Caco-2 (cell line): ENCODE data around the gene AKR7A2. TPM values are rescaled to one million over a fixed set of nuclear protein-coding genes. Genes with fewer than 3 reads are reported as not detected.
"Not testable (repeated sequence)": the region's sequence is repeated elsewhere in the genome, so short reads cannot be mapped to it uniquely, and the experiment has no call there.

Experiments
- BruUV-seq: library from RNA; stranded (reverse); fragments of 400-500 nt; replicated peaks from 2 replicates; lab custom pipeline; 2021; lab: Mats Ljungman, UMichigan
- CTCF ChIA-PET: fragments of 300-600 bp; sonication (Branson Sonifier 250); formaldehyde crosslinking; loops from one replicate; lab custom pipeline; 2022; ENCODE audit warnings: antibody characterized with exemption; lab: Charles Lee
- POLR2A ChIA-PET: fragments of 300-600 bp; sonication (Branson Sonifier 250); formaldehyde crosslinking; loops from one replicate; lab custom pipeline; 2022; ENCODE audit warnings: antibody characterized with exemption; lab: Charles Lee
- DNase-seq, 2 experiments: peaks; one replicate each; pipeline versions ENCODE4 v3.0.0 to v3.0.0-alpha.2; 2020 to 2022
- H3K27me3 ChIP-seq: replicated peaks from 2 replicates; pipeline ENCODE4 v1.6.0; 2011; ENCODE audit warnings: low read length; ENCODE audit not compliant: control insufficient read depth, insufficient read depth
- H3K36me3 ChIP-seq: 2 replicates; pipeline ENCODE4 v1.5.1; 2011; ENCODE audit warnings: low read length; ENCODE audit not compliant: control insufficient read depth, insufficient read depth
- H3K4me1 ChIP-seq: fragments of 250-450 bp; sonication (Bioruptor Pico); 2 replicates; pipeline ENCODE4 v1.5.1; 2020; ENCODE audit warnings: mild to moderate bottlenecking
- H3K4me3 ChIP-seq: 2 replicates; pipeline ENCODE4 v1.5.1; 2011; ENCODE audit warnings: low read depth, mild to moderate bottlenecking, control low read depth, low read length
- H3K9me3 ChIP-seq: fragments of 250-450 bp; sonication (Bioruptor Pico); 2 replicates; pipeline ENCODE4 v1.5.1; 2020; ENCODE audit warnings: mild to moderate bottlenecking, moderate library complexity
- H3K27ac Mint-ChIP-seq: one replicate; pipeline ENCODE4 v1.8.0; 2022; ENCODE audit warnings: mixed read lengths; ENCODE audit not compliant: unreplicated experiment
- H3K27me3 Mint-ChIP-seq: one replicate; pipeline ENCODE4 v1.8.0; 2022; ENCODE audit warnings: mixed read lengths; ENCODE audit not compliant: insufficient read depth, unreplicated experiment
- H3K36me3 Mint-ChIP-seq: one replicate; pipeline ENCODE4 v1.8.0; 2022; ENCODE audit warnings: mild to moderate bottlenecking, mixed read lengths; ENCODE audit not compliant: insufficient read depth, unreplicated experiment
- H3K4me1 Mint-ChIP-seq: one replicate; pipeline ENCODE4 v1.8.0; 2022; ENCODE audit warnings: low read depth, mixed read lengths; ENCODE audit not compliant: unreplicated experiment
- H3K4me3 Mint-ChIP-seq: one replicate; pipeline ENCODE4 v1.8.0; 2022; ENCODE audit warnings: mild to moderate bottlenecking, moderate library complexity, mixed read lengths; ENCODE audit not compliant: unreplicated experiment
- H3K9me3 Mint-ChIP-seq: one replicate; pipeline ENCODE4 v1.8.0; 2022; ENCODE audit warnings: mixed read lengths; ENCODE audit not compliant: unreplicated experiment
- intact Hi-C: fragments of 100-400 bp; cut with micrococcal nuclease; formaldehyde crosslinking; loops from one replicate; pipeline ENCODE4 v1.10.0; 2022; ENCODE audit not compliant: unreplicated experiment
- total RNA-seq: library from RNA; stranded (reverse); gene quantifications from 2 replicates; pipeline ENCODE4 v1.2.3, GENCODE V29; 2022
- TF ChIP-seq, protein P1 (sequence below), 2 experiments: fragments of 200-600 bp in 1 of 2; IDR thresholded peaks; 1 replicate in 1 of 2; 2 replicates in 1 of 2; pipeline versions ENCODE4 v1.5.1 to v1.8.0; 2011 to 2022; ENCODE audit warnings: antibody characterized with exemption in 1 of 2, control low read depth in 1 of 2, inconsistent platforms in 1 of 2, low read depth in 1 of 2, low read length in 1 of 2, mild to moderate bottlenecking in 1 of 2, moderate library complexity in 1 of 2; ENCODE audit not compliant: insufficient read depth in 1 of 2, severe bottlenecking in 1 of 2, unreplicated experiment in 1 of 2

AKR7A2 gene
- total RNA-seq, 1 experiment from 2014 or later = 55.4 TPM

DNA sequence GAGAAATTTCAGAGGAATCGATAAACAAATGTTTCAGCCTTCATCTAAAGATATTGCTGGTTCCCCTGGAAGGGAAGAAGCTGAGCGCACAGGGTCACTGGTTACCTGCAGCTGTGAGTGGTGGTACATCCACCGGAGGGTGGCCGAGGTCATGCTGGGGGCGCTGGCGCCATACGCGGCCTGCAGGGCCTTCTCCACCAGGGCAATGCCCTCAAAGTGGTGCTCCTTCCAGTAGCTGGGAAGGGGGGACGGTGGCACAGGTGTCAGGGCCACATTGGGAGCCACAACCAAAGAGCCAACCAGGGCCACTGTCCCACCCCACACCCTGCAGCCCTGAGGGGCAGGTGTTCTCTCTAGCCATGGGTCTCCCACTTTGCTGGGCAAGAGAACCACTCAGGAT is 28.1 kb downstream of the AKR7A2 start:
- BruUV-seq = no TSS peak
- intact Hi-C loops = no loop called here

DNA sequence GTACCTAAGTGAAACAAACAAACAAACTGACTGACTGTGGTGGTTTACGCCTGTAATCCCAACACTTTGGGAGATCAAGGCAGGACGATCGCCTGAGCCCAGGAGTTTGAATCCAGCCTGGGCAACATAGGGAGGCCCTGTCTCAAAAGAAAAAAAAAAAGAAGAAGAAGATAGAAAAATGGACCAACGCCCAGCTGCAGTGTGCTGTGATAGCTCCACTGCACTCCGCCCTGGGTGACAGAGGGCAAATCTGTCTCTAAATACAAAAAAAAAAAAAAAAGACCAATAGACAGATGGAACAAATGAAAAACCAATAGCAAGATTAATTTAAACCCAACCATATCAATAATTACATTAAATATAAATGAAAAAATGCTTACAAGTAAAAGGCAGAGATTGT is 37.3 kb downstream of the AKR7A2 start:
- POLR2A ChIA-PET = no interaction called here
- Histone ChIP-seq H3K4me3 (no peak overlapping the region), H3K27me3 (no peaks in the 10 kb centered on the region), H3K36me3 (no peaks in the 10 kb centered on the region), H3K9me3 (no peaks in the 10 kb centered on the region), H3K4me1 (no peaks in the 10 kb centered on the region)
- no peaks in the 10 kb centered on the region for H3K27me3 Mint-ChIP-seq
- no peaks in the 10 kb centered on the region for H3K9me3 Mint-ChIP-seq
- no TSS peak for BruUV-seq
- intact Hi-C loops = no loop called here
- no peaks in the 10 kb centered on the region for H3K4me1 Mint-ChIP-seq
- TF ChIP-seq, protein P1, sequence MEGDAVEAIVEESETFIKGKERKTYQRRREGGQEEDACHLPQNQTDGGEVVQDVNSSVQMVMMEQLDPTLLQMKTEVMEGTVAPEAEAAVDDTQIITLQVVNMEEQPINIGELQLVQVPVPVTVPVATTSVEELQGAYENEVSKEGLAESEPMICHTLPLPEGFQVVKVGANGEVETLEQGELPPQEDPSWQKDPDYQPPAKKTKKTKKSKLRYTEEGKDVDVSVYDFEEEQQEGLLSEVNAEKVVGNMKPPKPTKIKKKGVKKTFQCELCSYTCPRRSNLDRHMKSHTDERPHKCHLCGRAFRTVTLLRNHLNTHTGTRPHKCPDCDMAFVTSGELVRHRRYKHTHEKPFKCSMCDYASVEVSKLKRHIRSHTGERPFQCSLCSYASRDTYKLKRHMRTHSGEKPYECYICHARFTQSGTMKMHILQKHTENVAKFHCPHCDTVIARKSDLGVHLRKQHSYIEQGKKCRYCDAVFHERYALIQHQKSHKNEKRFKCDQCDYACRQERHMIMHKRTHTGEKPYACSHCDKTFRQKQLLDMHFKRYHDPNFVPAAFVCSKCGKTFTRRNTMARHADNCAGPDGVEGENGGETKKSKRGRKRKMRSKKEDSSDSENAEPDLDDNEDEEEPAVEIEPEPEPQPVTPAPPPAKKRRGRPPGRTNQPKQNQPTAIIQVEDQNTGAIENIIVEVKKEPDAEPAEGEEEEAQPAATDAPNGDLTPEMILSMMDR (IDR thresholded peaks at IDR 0.05; ENCODE audit: insufficient read depth in 1 of 2, low read depth in 1 of 2, low read length in 1 of 2, severe bottlenecking in 1 of 2, unreplicated experiment in 1 of 2) = no peak
- H3K27ac Mint-ChIP-seq = no peak overlapping the region
- no peak overlapping the region for H3K4me3 Mint-ChIP-seq
- DNase-seq = no peak
- H3K36me3 Mint-ChIP-seq = no peaks in the 10 kb centered on the region
- CTCF ChIA-PET = no interaction called here

More for the DNA sequence above, 28.1 kb downstream of the AKR7A2 start:
- Mint-ChIP-seq H3K4me1 (no peaks in the 10 kb centered on the region), H3K4me3 (no peak overlapping the region), H3K27me3 (no peaks in the 10 kb centered on the region), H3K36me3 (no peaks in the 10 kb centered on the region), H3K27ac (no peak overlapping the region), H3K9me3 (no peaks in the 10 kb centered on the region)
- no peaks in the 10 kb centered on the region for H3K4me1 ChIP-seq
- DNase-seq = no peak
- no peaks in the 10 kb centered on the region for H3K27me3 ChIP-seq
- no peaks in the 10 kb centered on the region for H3K9me3 ChIP-seq
- POLR2A ChIA-PET = no interaction called here
- no peak overlapping the region for H3K4me3 ChIP-seq
- TF ChIP-seq, protein P1 (IDR thresholded peaks at IDR 0.05; ENCODE audit: insufficient read depth in 1 of 2, low read depth in 1 of 2, low read length in 1 of 2, severe bottlenecking in 1 of 2, unreplicated experiment in 1 of 2) = no peak
- no peaks in the 10 kb centered on the region for H3K36me3 ChIP-seq
- CTCF ChIA-PET = no interaction called here

DNA sequence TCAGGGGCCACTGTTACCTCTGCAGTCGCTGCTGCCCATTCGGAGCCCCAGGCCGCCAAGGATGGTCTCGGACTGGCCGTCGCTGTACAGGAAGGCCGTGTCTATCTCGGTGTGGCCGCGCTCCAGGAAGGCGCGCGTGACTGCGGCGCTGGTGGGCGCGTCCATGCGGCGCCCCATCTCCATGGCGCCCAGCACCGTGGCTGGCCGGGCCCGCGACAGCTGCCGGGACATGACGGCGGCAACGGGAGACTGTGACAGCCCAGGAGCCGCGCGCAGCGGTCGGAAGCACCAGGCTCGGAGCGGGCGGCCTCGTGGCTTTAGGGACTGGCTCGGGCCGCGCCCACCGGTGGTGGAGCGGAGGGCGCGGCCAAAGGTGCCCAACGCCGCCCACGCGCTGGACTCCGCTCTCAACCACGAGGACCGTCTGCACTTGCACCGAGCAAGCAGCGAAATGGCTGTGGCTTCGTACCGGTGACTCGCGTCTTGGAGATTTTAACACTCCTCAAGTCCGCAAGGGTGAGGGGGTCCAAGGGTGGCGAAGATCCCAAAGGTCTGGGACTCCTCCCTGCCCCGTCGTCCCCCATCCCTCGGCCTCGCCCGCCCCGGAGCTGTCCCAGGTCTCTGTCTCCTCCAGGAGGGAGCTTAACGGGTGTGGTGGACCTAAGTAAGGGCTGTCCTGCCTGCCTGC is 38.0 kb downstream of the AKR7A2 start:
- DNase-seq, H3K4me3 ChIP-seq, BruUV-seq, H3K27ac Mint-ChIP-seq, POLR2A ChIA-PET, H3K36me3 Mint-ChIP-seq, intact Hi-C loops, H3K4me1 Mint-ChIP-seq, CTCF ChIA-PET, H3K27me3 Mint-ChIP-seq, H3K9me3 ChIP-seq, H3K4me1 ChIP-seq, H3K9me3 Mint-ChIP-seq, H3K36me3 ChIP-seq, H3K27me3 ChIP-seq, H3K4me3 Mint-ChIP-seq: not testable (repeated sequence)
